Kidney tubule cell (primary cell): Measurements from ENCODE around the gene NSMCE3.
"Not testable (repeated sequence)": the region's sequence is repeated elsewhere in the genome, so short reads cannot be mapped to it uniquely, and the experiment has no call there.

Experiments used
- DNase-seq: peaks from one replicate; pipeline ENCODE4 v3.0.0-alpha.2; 2018; ENCODE audit warnings: low spot score

Gene NSMCE3

DNA sequence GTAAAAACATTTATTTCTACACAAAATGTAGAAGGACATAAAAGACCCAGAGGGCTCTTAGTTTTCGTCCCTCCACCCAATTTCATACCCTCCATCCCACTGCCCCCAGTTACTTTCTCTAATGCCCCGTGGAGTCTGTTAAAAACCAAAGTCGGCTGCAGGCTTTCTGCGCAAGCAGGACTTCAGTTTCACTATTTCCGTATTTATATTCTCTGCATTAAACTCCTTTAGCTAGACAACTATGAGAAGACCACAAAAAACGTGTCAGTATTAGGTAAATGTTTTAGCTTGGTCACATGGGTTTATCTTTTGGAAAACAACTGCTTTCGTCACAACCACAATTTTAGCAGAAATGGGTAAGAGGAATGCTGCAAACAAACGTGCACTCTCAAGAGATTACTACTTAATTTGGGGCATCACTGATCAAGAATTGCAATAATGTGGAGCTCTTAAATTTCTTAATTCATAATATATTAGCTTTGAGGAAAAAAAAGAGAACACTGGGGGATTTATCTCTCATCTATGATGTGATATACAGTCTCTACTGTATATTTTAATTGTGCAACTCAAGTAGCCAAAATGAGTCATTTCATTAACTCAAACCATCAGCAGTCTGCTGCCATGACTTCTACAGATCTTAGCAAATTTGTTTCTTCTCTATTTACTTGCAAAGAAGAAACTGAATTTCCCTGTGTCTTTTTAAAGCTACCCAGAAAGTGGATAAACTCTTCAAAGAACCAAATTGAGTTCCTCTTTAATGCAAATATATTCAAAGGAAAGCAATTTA, 740 bp upstream of the NSMCE3 start:
- DNase-seq, result no peak

GRCh38 chr15:29268706-29269484, 727 bp downstream of the NSMCE3 start:
- DNase-seq, result peak; percentile 45

GRCh38 chr15:29266052-29266582, 3.5 kb downstream of the NSMCE3 start:
- no peak for DNase-seq

- DNase-seq, result no peak
Observed at GRCh38 chr15:29263289-29263688, 6.3 kb downstream of the NSMCE3 start.

DNA sequence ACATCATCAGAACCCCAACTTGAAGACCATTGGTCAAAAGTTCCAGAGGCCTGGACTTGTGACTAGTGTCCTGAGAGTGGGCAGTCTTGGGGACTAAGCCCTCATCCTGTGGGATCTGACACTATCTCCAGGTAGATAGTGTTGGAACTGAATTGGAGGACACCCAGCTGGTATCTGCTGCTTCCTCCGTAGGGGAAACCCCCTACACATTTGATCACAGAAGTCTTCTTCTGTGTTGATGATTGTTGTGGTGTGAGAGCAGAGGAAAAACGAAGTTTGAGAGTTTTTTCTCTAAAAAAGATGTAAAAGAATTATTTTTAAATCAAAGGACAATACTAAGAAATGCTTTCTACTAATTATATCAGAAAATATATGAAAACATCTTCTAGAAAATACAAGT, 6.9 kb downstream of the NSMCE3 start:
- no peak for DNase-seq

DNA sequence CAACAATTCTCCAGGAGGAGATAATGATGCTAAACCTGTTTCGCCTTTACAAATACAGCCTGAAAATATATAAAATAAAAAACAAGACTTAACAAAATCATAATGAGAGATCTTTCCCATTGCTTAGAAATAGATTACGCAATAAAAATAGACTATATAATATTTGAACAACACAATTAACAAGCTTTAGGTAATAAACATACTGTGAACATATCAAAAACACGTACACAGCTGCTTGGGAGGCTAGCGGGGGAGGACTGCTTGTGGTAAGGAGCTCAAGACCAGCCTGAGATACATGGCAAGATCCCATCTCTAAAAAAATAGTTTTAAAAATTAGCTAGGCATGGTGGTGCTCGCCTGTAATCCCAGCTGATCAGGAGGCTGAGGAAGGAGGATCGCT, 8.7 kb downstream of the NSMCE3 start:
- DNase-seq, result no peak

GRCh38 chr15:29259233-29259632, 10.4 kb downstream of the NSMCE3 start:
- no peak for DNase-seq

DNA sequence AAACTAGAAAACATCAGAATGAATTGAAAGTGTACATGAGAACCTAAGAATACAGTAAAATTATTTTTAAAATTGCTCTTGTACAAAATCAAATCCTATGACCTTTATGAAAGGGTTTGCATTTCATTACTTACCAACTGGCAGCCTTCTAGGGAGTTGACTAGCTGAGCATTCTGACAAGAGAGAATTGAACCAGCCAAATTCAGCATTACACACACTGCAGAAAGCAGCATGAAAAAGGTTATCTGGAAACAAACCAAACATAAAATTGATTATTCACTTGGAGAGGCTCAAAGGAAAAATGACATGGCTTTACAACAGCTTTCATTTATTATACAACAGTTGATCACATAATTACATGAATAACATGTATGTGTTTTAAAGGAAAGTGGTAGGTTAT, 17.4 kb downstream of the NSMCE3 start:
- no peak for DNase-seq

DNA sequence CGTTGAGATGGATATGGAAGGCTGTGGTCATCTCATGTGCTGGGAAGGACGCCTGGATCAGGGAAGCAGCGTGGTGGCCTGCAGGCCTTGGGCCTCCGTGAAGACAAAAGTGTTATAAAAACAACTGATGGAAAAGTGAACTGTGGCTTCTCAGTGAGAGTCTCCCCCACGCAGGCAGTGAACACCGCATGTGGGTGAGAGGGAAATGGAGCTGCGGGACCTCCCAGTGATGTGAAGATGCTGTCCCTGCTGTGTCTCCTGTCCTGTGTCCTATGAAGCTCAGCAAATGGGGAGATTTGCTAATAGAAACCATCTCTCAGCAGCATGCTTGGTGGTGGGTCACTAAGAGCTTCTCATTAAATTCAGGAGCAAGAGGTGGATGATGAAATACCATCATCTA, 25.1 kb downstream of the NSMCE3 start:
- no peak for DNase-seq

- DNase-seq, result no peak
Observed at GRCh38 chr15:29244123-29244522, 25.5 kb downstream of the NSMCE3 start.

GRCh38 chr15:29242456-29243242, 27.0 kb downstream of the NSMCE3 start:
- DNase-seq, result no peak

- no peak for DNase-seq
Observed at GRCh38 chr15:29241207-29241606, 28.4 kb downstream of the NSMCE3 start.

GRCh38 chr15:29239395-29239794, 30.2 kb downstream of the NSMCE3 start:
- DNase-seq, result no peak

DNA sequence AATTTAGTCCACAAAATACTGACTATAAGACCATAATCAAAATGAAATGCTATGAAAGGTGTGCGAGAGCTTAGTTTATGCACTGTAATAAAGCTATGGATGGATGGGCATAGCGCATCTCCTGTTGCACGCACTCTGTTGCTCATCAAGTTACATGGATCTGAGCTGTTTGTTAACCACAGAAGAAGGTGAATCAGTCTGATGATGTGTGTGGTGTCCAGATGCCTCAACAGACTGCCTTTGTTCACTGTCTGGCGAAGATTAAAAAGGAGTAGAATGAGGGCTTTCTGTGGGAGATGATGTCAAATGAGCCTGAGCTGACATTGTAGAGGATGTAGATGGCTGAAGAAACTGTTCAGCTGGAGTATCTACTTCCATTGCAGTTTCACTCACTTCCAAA, 36.1 kb downstream of the NSMCE3 start:
- peak; percentile 92 for DNase-seq

DNA sequence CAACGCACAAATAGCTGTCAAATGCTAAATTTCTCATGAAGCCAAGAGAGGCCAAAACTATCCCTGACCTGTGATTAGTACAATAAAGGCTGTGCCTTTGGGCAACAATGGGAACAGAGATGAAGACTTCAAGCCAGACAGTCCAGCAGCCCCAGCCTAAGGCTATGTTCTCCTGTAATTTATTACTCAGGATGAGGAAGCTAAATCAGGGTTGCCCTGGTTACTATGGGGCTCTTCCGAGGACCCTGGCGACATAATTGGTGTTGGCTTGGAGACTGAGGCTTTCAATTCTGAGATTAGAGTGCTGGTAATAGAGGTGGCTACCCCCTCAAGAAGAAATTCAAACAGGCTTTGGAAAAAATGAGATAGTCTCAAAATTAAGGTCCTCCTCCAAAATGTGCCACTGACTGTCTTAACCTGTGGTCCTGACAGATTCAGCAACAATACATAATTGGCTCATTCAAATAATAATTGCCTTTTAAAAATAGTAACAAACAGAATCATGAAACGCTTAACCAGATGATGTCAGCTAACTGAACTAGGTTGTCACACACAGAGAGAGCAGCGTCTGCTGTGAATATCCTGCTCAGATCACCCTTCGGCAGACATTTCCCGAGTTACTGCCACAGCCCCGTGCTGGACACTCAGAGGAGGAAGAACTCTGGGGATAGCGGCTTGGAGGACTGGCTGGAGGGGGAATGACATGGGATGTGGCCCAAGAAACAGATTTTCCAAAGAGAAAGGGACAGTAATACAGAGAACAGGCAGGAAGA, 43.0 kb downstream of the NSMCE3 start:
- DNase-seq, result no peak

- no peak for DNase-seq
Observed at GRCh38 chr15:29225534-29226234, 43.9 kb downstream of the NSMCE3 start.

DNA sequence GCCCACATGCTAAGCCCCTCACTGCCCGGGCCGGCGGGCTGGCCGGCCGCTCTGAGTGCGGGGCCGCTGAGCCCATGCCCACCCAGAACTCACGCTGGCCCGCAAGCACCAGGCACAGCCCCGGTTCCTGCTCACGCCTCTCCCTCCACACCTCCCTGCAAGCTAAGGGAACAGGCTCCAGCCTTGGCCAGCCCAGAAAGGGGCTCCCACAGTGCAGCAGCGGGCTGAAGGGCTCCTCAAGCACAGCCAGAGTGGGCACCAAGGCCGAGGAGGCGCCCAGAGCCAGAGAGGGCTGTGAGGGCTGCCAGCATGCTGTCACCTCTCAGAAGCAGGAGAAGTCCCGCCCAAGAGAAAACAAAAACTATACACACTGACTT, 44.6 kb downstream of the NSMCE3 start:
- not testable (repeated sequence) for DNase-seq

DNA sequence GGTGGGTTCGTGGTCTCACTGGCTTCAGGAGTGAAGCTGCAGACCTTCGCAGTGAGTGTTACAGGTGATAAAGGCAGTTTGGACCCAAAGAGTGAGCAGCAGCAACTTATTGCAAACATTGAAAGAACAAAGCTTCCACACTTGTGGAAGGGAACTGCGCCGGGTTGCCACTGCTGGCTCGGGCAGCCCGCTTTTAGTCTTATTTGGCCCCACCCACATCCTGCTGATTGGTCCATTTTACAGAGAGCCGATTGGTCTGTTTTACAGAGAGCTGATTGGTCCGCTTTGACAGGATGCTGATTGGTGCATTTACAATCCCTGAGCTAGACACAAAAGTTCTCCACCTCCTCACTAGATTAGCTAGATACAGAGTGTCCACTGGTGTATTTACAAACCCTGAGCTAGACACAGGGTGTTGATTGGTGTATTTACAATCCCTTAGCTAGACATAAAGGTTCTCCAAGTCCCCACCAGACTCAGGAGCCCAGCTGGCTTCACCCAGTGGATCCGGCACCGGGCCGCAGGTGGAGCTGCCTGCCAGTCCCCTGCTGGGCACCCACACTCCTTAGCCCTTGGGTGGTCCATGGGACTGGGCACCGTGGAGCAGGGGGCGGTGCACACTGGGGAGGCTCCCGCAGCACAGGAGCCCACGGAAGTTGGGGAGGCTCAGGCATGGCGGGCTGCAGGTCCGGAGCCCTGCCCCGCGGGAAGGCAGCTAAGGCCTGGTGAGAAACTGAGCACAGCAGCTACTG, 45.2 kb downstream of the NSMCE3 start:
- not testable (repeated sequence) for DNase-seq

DNA sequence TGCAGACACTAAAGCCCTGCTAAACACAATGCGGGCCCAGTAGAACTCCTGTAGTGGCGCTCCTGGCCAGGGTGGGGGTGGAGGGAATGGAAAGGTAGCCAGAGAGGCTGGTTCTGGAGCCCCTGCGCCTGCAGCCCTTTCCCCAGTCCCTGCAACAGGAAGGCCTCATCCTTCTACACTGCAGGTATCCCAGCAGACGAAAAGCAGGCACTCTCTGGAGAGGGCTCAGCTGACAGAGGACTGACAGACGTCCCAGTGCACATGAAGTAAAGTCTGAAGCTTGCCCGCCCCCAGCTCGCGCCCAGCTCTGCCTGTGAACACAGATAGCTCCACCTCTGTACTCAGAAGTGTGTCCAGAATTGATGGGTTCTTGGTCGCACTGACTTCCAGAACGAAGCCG, 46.0 kb downstream of the NSMCE3 start:
- DNase-seq, result no peak

DNA sequence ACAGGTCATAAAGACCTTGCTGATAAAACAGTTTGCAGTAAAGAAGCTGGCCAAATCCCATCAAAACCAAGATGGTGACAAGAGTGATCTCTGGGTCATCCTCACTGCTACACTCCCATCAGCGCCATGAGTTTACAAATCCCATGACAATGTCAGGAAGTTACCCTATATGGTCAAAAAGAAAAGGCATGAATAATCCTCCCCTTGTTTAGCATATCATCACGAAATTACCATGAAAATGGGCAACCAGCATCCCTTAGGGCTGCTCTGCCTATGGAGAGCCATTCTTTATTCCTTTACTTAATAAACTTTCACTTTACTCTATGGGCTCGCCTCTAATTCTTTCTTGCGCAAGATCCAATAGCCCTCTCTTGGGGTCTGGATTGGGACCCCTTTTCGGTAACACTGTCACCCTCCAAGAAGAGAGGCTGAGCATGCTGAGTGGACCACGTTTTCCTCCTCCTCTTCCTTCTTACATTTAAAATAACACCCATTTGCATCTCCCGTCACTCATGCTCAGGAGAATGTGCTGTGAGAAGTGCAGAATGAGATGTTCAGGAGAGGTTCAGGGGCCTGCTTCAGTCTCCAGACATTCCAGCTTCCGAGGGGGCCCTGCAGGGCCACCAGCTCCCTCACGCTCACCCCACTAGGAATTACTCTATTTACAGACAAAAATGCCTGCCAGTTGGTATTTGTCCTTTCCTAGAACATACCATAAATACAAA, 47.3 kb downstream of the NSMCE3 start:
- DNase-seq, result no peak
